Transverse colon (tissue), 3 donors: Measurements from ENCODE around the gene ZNF268.

Experiments used
- CTCF ChIP-seq, 5 experiments: fragments of 200-600 bp in 3 of 5; fragments of 450-650 bp in 2 of 5; sonication (generic) in 3 of 5; IDR thresholded peaks; 1 replicate in 2 of 5; 2 replicates in 3 of 5; pipeline ENCODE4 v1.5.1; 2016 to 2017; ENCODE audit warnings: antibody characterized with exemption in 5 of 5, inconsistent platforms in 3 of 5, mild to moderate bottlenecking in 2 of 5, moderate library complexity in 1 of 5
- POLR2A ChIP-seq: fragments of 450-650 bp; IDR thresholded peaks from one replicate; pipeline ENCODE4 v1.6.1; 2016; ENCODE audit warnings: antibody characterized with exemption, mild to moderate bottlenecking, moderate library complexity

GRCh38 chr12:133235401-133236112 is 54.3 kb downstream of the ZNF268 start, which contains the start of gene ANHX:
- TF ChIP-seq CTCF (IDR thresholded peaks at IDR 0.05): no peak
- TF ChIP-seq POLR2A: no peak
